ENCODE data around the gene TEKT1. TPM values are rescaled to one million over a fixed set of nuclear protein-coding genes. Genes with fewer than 3 reads are reported as not detected.

The TEKT1 gene
- total RNA-seq, 1 experiment from 2014 or later: not detected

DNA sequence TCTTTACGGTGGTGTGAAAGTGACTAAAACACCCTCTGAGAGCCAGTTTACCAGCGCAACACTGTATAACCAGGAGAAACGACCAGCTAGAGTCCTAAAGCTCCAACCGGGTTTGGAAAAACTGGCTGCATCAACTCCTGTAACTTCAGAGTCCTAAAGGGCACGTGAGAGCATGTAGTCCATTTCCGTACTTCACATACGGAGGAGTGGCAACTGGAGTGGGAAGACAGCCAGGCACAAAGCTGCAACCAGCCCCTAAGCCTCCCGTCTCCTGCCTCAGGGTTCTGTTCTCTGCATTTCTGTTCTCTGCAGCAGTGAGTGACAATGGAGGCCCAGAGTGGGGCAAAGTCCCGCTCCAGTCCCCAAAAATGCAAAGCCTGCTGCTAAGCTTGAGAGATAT lies 19.2 kb downstream of the TEKT1 start:
- Mint-ChIP-seq H3K27me3 (ENCODE audit: unreplicated experiment) (peaks cover 38% of the 10 kb centered on the region), H3K4me3 (ENCODE audit: low read depth, unreplicated experiment) (no peak overlapping the region), H3K36me3 (ENCODE audit: insufficient read depth, unreplicated experiment) (no peaks in the 10 kb centered on the region), H3K9me3 (ENCODE audit: low read depth, unreplicated experiment) (no peaks in the 10 kb centered on the region), H3K4me1 (ENCODE audit: low read depth, unreplicated experiment) (no peaks in the 10 kb centered on the region), H3K27ac (ENCODE audit: unreplicated experiment) (no peak overlapping the region)
- DNase-seq: no peak
- CTCF ChIA-PET: no interaction called here
- no TSS peak for BruUV-seq (replicated peaks)
- TF ChIP-seq, protein P1, sequence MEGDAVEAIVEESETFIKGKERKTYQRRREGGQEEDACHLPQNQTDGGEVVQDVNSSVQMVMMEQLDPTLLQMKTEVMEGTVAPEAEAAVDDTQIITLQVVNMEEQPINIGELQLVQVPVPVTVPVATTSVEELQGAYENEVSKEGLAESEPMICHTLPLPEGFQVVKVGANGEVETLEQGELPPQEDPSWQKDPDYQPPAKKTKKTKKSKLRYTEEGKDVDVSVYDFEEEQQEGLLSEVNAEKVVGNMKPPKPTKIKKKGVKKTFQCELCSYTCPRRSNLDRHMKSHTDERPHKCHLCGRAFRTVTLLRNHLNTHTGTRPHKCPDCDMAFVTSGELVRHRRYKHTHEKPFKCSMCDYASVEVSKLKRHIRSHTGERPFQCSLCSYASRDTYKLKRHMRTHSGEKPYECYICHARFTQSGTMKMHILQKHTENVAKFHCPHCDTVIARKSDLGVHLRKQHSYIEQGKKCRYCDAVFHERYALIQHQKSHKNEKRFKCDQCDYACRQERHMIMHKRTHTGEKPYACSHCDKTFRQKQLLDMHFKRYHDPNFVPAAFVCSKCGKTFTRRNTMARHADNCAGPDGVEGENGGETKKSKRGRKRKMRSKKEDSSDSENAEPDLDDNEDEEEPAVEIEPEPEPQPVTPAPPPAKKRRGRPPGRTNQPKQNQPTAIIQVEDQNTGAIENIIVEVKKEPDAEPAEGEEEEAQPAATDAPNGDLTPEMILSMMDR (IDR thresholded peaks at IDR 0.05; ENCODE audit: unreplicated experiment): no peak
- intact Hi-C loops (cut with micrococcal nuclease; ENCODE audit: unreplicated experiment): no loop called here

DNA sequence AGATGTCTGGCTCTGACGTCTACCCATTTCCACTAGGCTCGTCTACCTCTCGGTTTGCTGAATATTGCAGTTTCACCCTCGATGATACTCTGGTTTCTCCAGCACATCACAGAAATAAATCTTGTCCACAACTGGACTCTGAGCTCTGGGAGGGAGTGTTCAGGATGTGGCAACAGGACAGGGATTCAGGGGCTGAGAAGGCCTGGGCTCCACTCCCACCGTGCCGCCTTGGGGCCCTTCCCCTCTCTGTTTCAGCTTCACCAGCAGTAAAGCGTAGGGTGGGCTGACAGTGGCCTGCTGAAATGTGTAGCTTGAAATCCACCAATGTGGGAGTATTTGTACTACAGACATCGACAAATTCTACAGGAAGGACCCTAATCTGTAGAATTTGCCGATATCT lies 20.0 kb downstream of the TEKT1 start:
- intact Hi-C loops (cut with micrococcal nuclease; ENCODE audit: unreplicated experiment): no loop called here
- BruUV-seq (replicated peaks): no TSS peak

DNA sequence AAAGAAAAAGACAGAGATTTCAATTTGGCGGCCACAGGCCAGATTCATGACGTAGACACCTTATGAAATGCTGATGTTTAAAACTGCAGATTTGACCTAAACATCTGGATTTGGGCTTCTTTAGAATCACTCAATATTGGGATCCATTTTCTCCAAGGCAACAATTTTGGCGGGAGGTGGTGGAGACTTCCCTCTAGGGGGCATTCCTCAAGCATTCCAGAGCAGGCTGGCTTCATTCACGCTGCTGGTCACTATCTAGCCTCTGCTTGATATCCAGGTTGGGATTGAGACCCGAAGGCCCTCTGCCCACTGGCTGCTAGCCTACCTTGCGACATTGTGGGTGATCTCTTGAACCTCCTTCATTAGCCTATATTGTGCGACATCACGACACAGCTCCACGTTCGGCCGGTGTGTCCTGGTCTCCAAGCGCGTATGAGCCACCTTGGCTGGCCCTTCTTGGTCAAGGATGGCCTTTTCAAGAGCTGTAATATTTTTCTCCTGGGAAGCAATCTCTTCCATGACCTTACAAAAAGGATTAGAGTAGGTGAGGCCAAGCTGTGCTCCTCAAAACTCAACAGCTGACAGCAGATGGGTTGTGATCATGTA lies 31.0 kb downstream of the TEKT1 start:
- CTCF ChIA-PET: no interaction called here
- no TSS peak for BruUV-seq (replicated peaks)
- intact Hi-C loops (cut with micrococcal nuclease; ENCODE audit: unreplicated experiment): no loop called here

More for the DNA sequence above, 20.0 kb downstream of the TEKT1 start:
- Mint-ChIP-seq H3K4me1 (ENCODE audit: low read depth, unreplicated experiment) (no peaks in the 10 kb centered on the region), H3K4me3 (ENCODE audit: low read depth, unreplicated experiment) (no peak overlapping the region), H3K27me3 (ENCODE audit: unreplicated experiment) (peaks cover 38% of the 10 kb centered on the region), H3K27ac (ENCODE audit: unreplicated experiment) (no peak overlapping the region), H3K36me3 (ENCODE audit: insufficient read depth, unreplicated experiment) (no peaks in the 10 kb centered on the region), H3K9me3 (ENCODE audit: low read depth, unreplicated experiment) (no peaks in the 10 kb centered on the region)
- no peak for DNase-seq
- CTCF ChIA-PET: no interaction called here
- TF ChIP-seq, protein P1 (IDR thresholded peaks at IDR 0.05; ENCODE audit: unreplicated experiment): no peak

DNA sequence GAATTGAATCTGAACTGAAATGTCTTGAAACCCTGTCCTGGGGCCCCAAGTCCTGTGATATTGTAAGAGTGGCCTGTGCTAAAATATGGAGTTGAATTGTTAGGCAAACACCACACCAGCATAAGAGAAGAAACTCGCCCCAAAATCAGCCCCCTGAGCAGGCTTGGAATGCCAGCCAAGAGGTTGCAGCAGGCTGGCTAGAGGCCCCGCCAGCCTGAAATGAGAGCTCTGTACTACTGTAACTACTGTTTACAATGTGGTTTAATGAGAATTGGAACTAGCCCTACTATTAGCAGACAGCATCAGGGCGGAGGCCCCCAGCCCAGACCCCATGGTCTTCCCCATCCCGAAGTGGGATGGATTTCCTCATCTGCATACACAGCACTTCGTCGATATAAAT lies 31.8 kb downstream of the TEKT1 start:
- DNase-seq: no peak
- Mint-ChIP-seq H3K36me3 (ENCODE audit: insufficient read depth, unreplicated experiment) (no peaks in the 10 kb centered on the region), H3K4me1 (ENCODE audit: low read depth, unreplicated experiment) (no peaks in the 10 kb centered on the region), H3K27me3 (ENCODE audit: unreplicated experiment) (no peaks in the 10 kb centered on the region), H3K4me3 (ENCODE audit: low read depth, unreplicated experiment) (no peak overlapping the region), H3K27ac (ENCODE audit: unreplicated experiment) (no peak overlapping the region), H3K9me3 (ENCODE audit: low read depth, unreplicated experiment) (no peaks in the 10 kb centered on the region)
- CTCF ChIA-PET: no interaction called here
- no TSS peak for BruUV-seq (replicated peaks)
- intact Hi-C loops (cut with micrococcal nuclease; ENCODE audit: unreplicated experiment): no loop called here
- TF ChIP-seq, protein P1 (IDR thresholded peaks at IDR 0.05; ENCODE audit: unreplicated experiment): no peak

More for the DNA sequence above, 31.0 kb downstream of the TEKT1 start:
- no peaks in the 10 kb centered on the region for H3K36me3 Mint-ChIP-seq (ENCODE audit: insufficient read depth, unreplicated experiment)
- H3K4me3 Mint-ChIP-seq (ENCODE audit: low read depth, unreplicated experiment): no peak overlapping the region
- H3K9me3 Mint-ChIP-seq (ENCODE audit: low read depth, unreplicated experiment): no peaks in the 10 kb centered on the region
- H3K27ac Mint-ChIP-seq (ENCODE audit: unreplicated experiment): no peak overlapping the region
- TF ChIP-seq, protein P1 (IDR thresholded peaks at IDR 0.05; ENCODE audit: unreplicated experiment): no peak
- H3K4me1 Mint-ChIP-seq (ENCODE audit: low read depth, unreplicated experiment): no peaks in the 10 kb centered on the region
- no peak for DNase-seq
- H3K27me3 Mint-ChIP-seq (ENCODE audit: unreplicated experiment): no peaks in the 10 kb centered on the region
